ENCODE measurements around the gene KRT6C.
"Not testable (repeated sequence)": the region's sequence is repeated elsewhere in the genome, so short reads cannot be mapped to it uniquely, and the experiment has no call there.

The KRT6C gene

DNA sequence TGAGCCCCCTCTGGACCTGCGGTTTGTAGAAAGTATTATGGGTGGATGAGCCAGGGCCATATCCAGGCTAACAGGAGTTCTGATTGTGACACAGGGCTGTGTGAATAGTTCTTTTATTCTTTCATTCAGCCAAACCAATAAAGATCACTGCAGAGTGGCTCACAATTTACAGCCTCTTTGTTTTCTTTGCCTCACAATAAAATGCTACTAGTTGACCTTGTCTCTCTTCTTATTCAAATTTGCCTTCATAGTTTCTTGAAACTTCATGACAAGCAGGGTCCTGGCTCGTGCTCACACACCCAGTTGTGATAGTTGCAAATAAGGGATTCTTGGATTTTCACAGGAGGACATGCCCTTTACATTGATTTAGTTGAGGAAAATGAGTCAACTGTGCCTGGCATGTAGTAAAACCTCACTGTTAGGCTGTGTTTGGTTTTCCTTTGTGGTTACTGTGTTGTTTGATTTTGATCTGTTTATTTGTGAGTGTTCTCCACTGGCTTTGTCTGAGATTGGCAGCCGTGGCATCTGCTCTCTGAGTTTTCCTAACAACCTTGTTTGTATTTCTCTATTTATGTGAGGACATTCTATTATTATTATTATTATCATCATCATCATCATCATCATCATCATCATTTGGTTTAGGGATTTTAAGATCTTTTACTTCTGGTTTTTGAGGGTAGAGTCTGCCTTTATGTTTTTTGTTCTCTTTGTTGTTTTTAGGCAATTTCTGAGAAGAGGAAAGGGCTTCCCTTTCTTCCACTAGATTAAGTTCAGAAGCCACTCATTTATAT lies 19.0 kb downstream of the KRT6C start:
- peak in 1 of 3 experiments; percentile 32 for DNase-seq

DNA sequence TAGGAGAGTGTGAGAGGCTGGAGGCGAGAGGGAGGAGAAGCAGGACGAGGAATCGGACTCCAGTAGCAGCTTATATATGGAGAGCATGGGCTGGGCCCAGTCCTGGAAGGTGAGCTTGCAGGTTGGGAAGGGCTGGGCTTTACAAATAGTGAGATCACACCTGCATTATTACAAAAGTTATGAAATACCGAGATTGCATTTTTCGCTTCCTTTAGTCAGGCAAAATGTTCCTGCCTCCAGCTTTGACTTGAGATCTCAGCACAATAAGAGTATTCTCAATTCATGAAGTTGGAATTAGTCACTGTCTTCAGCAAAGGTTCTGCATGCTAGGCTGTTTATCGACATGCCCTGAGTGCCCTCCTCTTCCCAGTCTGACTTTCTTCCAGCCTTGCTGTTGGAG lies 21.5 kb downstream of the KRT6C start, which contains the start of gene KRT6B:
Gene KRT6B, minus strand, starts transcription at position 46 of the 400 bp plus-strand sequence. CDS start 68 bp downstream, outside the sequence.
- no peak for DNase-seq

DNA sequence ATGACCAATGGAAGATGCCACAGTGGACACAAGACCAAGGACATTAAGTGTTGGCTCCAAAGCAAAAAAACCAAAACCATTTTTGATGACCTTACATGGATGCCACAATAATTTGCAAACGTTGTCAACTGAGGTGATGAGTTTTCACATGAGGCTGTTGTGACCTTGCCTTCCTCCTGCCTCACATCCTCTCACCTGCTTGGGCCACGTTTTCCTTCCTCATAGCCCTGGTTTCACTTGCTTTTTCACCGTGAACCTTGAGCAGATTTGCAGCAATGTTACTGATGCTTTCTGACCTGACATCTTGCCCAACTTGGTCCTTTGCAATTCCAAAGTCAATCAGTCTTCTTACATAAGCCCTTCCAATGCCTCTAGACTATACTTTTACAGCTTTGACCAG lies 25.4 kb downstream of the KRT6C start:
- no peak for DNase-seq

DNA sequence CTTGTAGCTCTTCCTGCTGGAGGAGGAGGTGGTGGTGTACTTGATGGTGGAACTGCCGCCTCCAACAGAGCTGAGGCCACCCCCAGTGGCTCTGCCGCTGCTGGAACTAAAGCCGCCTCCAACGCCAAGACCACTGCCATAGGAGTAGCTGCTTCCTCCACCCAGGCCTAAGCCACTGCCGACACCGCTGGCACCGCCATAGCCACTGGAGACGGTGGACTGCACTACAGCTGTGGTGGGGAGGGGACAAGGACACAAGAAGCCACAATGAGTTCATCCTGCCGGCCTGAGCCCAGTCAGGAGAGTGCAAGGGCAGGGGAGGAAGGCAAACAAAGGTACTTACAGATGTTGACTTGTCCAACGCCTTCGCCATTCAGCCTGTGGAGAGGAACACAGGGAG lies 26.4 kb downstream of the KRT6C start:
- not testable (repeated sequence) for DNase-seq

DNA sequence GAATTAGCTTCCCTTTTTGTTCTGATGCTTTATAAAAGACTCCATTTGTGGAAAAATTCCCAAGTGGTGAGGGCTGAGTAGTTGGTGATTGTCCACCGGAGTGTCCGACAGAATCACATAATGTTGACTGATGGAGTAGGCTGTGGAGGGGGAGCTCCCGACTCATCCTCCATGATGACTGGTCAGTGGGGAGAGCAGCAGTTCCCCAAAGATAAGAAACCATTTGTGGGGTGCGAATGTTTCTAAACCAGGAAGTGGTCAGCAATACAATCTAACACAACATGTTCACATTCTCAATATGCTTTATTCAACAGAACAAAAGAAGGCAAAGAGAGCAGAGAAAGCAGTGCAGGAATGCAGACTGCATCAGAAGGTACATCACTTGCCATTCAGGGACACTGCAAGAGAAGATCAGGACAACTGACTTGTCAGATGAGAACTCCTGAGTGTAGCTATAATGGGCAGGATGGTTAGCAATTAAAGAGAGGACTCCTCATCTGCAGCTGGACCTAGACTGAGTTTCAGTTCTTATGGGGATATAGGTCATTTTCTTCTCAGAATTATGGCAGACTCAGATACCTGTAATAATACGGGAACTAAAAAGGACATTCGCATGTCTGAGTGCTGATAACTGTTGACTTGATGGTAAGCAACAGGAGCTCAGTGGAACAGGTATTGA lies 27.1 kb downstream of the KRT6C start:
- no peak for DNase-seq

DNA sequence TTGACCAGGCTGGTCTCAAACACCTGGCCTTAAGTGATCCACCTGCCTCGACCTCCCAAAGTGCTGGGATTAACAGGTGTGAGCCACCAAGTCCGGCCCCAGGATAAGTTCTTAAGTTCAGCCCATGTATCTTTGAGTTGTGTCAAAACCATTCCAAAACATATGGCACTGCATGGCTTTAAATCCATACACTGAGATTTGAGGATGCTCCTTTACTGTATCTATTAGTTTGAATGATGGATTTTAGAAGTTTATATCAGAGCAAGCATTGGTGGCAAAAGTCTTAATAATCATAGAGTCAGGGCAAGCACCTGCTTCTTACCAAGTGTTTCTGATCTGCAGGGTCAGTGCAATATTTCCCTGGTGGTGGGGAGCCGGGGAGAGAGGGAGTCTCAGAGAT lies 27.7 kb downstream of the KRT6C start:
- DNase-seq = no peak

DNA sequence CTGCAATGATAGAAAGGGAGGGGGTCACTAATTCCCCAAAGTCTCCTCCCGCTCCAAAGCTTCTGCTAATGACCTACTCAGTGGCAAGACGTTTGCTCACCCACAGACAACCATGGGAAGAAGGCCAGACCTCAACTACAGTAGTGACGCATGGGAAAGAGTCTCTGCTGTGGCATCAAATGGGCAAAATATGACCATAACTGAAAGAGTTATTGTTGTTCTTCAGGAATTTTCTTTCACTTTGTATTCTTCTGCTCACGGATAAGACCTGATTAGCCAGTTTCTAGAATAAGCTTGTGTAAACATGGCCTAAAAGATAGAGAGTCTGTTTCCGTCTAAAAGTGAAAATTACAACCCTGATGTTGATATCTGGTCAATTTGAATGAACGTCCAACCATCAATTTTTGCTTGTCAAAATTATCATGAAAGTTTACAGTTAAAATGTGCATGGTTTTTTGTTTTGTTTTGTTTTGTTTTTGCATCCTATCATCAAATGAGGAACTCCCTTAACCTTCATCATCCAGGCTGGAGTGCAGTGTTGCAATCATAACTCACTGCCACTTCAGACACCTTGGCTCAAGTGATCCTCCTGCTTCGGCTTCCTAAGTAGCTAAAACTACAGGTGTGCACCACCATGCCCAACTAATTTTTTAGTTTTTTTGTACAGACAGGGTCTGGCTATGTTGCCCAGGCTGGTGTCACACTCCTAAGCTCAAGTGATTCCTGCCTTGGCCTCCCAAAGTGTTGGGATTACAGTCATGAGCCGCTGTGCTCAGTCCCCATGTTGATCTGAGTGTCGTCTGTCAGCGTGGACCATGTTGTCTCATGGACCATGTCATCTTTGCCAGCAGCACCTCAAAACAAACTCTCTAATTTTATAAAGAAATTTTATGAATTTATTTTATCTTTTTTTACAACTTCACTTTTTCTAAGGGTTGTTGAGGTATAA lies 28.7 kb downstream of the KRT6C start:
- no peak for DNase-seq

DNA sequence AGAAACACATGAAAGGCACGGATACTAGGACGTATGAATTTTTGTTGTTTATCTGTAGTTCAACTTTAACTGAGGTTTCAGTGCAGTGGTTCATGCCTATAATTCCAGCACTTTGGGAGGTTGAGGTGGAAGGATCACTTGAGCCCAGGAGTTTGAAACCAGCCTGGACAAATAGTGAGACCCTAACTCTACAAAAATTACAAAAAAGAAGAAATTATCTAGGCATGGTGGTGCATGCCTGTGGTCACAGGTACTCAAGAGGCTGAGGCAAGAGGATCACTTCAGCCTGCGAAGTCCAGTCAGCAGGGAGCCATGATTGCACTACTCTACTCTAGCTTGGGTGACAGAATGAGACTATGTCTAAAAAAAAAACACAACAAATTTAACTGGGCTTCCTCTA lies 29.6 kb downstream of the KRT6C start:
- no peak for DNase-seq

DNA sequence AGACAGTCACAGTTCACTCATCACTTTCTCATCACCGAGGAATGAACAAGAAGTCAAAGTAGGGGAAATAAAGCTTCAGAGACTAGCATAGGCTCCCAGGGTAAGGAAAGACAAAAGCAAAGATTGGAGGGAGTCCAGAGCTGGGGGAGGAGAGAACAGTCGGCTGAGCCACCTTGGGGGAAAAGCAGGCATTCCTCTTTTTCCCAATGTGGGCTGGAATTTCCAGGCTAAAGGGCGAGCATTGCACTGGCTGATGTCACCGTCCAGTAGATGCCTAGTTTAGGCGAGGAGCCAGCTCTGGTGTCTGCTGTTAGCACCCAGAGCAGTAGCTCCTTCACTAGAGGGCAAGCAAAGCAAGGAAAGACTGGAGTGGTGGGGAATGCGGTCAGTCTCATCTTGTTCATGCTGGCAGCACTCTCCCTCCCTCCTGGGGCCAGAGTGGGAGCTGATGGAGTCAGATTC lies 31.0 kb downstream of the KRT6C start:
- DNase-seq = no peak

DNA sequence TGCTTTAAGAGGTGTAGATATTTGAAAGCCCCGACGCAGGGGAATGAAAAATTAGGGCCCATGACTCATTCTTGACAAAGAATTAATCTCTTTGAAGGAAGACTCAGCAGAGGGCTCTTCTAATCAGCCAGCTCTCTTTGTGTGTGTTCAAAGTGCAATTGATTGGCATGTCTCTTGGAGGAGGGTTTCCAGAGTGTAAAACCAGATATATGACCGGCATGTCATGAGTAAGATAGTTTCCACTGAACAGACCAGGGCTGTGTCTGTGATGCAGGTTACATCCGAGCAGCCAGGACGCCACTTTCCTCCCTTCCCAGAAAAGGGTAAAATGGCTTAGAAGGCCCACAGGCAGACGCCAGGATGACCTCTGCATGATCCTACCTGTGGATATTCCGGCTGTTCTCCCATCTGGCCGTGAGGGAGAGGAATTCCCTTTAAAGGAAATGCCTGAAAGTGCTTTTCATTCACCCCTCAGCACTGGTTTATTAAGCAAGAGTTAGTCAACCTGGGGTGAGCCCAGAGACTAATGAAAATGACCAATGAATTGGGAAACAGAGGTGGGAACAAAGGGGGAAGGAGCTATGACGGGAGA lies 32.2 kb downstream of the KRT6C start:
- DNase-seq = no peak

DNA sequence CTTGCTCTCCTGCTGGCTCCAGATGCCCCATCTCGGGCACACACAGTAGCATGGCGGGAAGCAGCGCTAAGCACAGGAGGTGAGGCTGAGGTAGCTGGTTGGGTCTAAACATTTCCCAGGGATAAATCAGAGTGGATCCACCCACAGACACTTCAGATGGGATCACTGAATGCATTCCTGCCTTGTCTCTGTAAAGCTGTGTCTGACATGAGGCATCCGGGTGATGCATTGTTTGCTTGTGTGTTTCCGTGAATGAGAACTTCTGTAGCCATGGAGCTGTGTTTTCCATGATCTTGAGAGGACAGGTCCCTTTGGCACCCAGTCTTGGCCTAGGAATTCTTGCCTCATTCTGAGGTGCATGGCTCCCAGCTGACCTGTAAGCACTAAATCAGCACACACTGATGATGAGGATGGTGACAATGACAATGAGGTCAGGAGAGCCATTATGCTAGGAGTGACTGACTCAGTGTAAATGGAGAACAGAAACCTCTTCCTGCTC lies 32.7 kb downstream of the KRT6C start:
- DNase-seq = no peak

DNA sequence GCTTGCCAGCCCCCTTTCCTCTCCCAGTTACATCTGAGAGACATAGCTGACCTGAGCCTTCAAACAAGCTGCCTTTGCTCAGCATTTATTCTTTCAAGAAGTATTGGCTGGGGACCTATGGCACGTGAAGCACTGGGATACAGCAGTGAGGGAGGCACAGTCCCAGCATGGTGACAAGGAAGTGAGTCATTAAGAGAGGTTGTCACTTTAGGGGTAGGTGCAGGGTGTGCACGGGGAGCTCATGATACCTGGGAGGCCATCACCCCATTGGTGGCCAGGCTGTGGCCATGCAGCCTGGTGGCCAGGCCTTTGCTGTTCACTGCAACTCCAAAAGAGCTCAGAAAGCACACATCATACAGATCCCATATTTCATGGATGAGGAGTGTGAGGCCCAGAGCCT lies 33.8 kb downstream of the KRT6C start:
- no peak for DNase-seq

DNA sequence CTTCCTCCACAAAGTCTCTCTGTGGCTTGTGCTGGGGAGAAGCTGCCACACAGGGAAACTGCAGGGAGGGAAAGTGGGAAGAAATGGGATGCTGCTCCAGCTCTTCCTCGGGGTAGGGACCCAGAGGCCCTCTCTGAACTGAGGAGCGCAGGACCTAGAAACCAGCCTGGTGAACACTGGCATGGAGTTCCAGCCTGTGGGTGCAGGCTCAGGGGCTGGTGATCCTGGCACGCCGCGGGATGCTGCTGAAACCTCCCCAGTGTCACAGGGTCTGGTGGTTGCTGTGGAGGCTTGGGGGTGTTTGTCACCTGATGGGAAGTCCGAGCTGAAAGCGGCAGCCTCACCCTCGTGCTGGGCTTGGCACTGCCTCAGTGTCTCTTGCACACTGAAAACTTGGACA lies 34.2 kb downstream of the KRT6C start:
- no peak for DNase-seq

DNA sequence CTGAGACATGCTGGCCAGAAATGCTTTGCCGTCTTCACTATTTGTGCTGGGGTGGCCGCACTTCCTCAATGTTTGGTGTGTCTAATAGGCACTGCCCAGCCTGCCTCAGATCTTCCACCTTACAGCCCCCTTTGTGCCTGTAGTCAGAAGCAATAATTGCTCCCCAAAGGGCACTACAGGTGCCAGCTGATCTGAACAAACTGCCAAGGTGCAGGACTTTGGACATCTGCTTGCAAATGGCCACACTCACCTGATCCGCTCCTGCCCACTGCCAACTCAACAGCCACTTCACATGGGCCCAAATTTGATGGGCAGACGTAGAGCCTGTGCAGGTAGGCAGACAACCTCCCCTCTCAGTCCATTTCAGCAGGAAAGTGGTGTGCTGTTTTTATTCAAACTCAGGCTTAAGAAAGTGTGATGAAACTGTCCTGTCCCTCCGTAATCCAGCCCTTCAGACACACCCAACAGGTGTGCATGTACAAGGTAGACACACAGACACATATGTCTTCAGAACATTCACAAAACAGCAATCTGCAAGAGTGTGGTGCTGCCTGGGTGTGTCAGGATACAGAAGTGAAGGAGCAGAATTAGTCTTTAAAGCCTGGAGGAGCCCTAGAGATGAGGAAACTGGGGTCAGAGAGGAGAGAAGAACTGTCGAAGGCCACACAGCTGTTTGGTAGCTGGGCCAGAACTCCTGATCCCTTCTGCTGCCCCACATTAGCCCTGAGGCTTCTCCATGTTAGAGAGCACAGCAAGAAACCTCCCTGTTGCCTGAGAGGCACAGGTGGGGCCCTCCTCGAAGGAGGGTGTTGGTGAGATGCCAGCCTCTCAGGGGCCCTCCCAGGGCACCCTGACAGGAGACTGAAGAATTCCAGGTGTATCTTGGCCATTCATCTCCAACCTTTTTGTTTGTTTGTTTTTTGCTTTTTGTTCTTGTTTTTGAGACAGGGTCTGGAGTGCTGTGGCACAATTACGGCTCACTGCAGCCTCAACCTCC lies 35.0 kb downstream of the KRT6C start:
- no peak for DNase-seq

DNA sequence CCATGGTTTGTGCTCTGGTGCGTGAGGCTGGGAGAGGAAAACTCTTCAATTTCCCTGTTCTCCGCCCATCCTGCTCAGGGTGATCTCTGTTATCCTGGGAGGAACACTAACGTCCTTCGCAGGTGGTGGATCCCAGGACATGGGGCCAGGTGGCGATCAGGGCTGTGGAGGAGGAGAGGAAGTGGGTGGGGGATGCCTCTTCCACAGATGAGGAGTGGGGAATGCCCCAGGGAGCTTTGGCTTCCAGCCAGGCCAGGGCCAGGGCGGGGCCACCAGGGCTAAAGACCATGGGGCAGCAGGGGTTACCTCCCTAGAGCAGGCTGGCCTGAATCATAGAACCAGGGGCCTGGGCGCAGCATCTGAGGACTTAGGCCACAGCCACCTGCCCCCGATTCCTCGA lies 36.1 kb downstream of the KRT6C start:
- DNase-seq = no peak

DNA sequence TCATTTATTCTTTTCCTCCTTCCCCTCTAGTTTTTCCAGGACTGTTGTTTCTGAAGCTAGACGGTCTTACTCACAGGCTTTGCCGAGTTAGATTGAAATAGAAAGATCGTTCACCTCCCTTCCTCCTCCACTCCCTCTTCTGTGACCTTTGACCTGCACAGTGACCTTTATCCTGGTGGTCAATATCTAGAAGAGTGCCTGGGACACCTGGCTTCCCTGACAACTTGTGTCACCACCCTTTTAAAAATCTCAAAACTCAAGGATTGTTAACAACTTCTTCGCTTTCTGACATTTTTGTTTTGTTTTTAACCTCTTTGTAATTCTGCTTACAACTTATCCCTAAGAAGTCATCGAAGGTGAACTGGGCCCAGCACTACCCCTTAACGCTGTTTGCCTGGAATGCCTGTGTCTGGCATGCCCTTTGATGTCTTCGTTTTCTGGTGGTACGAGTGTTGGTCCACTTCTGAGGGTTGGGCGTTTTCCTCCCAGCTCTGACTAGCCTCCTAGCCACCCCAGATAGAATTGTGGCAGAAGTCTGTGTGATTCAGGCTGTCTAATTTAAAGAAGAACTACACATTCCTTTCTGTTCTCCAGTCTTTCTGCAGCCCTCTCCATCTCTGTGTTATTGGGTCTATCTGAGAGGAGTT lies 36.7 kb downstream of the KRT6C start:
- DNase-seq = no peak

DNA sequence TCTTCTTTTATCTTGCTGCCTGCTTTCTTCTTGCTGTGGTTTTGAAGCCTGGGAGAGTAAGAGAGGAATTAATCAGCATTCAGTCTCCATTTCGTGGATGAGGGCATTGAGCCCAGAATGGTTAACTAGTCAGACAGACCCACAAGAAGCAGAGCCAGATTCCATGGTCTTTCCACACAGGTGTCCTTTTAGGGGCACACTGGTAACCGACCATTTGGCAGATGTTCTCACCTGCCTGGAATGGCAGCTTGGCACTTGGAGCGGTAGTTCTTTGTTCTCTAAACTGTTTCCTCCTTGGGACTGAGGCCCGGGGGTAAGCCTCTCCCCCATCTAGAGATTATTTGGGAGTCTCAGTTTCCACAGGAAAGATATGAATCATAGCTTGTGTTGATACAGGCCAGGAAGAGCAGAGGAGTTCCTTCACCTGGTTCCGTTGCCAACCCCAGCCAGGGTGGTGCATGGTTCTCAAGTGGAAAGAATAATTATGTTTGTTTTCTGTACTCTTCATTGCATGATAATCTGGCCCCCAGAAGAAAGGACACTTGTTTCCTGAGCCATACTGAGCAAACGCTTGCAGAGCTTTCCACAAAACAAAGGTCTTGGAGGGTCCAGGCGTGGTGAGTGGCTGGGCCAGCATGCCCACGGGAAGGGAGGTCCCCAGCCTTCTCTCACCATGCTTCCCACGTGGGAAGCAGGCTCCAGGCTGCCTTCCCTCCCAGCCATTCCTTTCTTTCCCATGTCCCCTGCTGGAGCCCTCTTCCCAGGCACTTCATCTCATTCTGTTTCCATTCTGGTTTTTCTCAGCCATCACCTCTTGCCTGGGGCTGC lies 37.4 kb downstream of the KRT6C start:
- DNase-seq = no peak

DNA sequence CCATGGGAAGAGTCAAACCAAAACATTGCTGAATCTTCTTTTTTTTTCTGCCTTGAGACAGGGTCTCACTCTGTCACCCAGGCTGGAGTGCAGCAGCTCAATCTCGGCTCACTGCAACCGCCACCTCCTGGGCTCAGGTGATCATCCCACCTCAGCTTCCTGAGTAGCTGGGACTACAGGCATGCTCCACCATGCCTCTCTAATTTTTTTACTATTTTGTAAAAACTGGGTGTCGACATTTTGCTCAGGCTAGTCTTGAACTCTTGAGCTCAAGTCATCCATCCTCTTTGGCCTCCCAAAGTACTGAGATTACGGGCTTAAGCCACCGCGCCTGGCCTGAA lies 38.0 kb downstream of the KRT6C start:
- DNase-seq = no peak

DNA sequence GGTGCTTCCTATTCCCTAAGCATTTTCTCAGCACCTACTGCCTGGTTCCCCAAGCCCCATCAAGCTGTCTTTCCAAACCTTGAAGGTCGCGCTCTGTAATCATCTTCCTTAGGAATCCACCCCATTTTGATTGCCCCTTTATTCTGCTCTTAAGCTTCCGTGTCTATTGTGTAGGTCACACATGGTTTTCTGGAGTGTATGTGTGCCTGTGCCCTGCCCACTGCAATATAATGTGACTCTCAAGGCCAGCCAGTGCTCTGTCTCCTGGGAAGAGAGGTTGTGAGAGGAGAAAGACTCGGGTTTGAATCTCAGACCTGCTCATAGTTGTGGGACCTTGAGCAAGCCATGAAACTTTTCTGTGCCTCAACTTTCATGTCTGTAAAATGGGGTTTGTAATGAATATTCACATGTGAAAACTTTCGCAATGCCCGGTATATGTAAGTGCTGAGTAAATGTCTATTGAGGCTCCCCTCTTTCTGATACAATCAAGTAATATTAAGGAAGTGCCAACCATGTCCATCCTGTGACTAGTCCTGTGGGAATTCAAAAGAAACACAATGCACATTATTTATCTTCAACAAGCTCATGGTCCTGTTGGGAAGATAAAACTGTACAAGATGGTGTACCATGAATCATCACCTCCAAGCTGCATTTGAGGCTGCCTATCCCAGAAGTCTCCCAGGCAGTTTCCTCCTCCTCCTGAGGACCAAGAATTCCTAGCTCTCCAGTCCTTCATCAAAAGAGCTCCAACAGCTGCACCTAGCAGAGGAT lies 38.7 kb downstream of the KRT6C start:
- no peak for DNase-seq
